A673 (cell line): ENCODE data around the gene SLC23A2.

Experiments used
- EZH2 ChIP-seq: fragments of 200-600 bp; sonication (generic); IDR thresholded peaks from 2 replicates; pipeline ENCODE4 v1.6.1; 2017; ENCODE audit warnings: borderline replicate concordance, low read depth, mild to moderate bottlenecking, mixed read lengths, antibody characterized with exemption, low read length; ENCODE audit not compliant: poor library complexity, severe bottlenecking
- TF ChIP-seq, protein P1 (sequence below): fragments of 300-800, 200-600 bp; sonication (generic); conservative IDR thresholded peaks from 2 replicates; pipeline ENCODE4 v1.5.1; 2017; ENCODE audit warnings: low read depth, mild to moderate bottlenecking, antibody characterized with exemption, low read length, moderate library complexity, mixed read lengths

DNA sequence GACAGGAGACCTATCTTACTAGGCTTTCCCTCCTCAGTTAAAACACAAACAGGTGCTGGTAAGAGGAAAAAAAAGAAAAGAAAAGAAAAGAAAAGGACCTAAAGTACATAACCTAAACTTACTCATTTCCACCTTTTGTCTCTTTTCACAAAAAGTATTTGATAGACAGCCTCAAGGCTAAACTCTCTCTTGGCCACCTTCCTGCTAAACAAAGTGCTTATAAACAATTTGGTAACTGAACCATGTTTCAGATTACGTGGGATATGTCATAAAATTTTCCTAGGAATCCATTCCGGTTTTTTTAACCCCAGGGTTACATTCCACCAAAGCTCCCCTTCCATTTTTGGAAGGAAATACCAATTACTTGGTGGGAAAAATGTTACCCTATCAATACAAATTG, 170.6 kb downstream of the SLC23A2 start:
- TF ChIP-seq, protein P1, sequence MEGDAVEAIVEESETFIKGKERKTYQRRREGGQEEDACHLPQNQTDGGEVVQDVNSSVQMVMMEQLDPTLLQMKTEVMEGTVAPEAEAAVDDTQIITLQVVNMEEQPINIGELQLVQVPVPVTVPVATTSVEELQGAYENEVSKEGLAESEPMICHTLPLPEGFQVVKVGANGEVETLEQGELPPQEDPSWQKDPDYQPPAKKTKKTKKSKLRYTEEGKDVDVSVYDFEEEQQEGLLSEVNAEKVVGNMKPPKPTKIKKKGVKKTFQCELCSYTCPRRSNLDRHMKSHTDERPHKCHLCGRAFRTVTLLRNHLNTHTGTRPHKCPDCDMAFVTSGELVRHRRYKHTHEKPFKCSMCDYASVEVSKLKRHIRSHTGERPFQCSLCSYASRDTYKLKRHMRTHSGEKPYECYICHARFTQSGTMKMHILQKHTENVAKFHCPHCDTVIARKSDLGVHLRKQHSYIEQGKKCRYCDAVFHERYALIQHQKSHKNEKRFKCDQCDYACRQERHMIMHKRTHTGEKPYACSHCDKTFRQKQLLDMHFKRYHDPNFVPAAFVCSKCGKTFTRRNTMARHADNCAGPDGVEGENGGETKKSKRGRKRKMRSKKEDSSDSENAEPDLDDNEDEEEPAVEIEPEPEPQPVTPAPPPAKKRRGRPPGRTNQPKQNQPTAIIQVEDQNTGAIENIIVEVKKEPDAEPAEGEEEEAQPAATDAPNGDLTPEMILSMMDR, result no peak
- TF ChIP-seq EZH2, result no peak
